GM21825 (cell line): ENCODE results near the gene MAP3K5.
"Not testable (repeated sequence)": the region's sequence is repeated elsewhere in the genome, so short reads cannot be mapped to it uniquely, and the experiment has no call there.

Experiments used
- ATAC-seq: cut with Tn5 transposase; IDR thresholded peaks from one replicate; pipeline ENCODE4 v1.9.1; 2021; ENCODE audit warnings: mild to moderate bottlenecking, moderate library complexity; ENCODE audit not compliant: unreplicated experiment

The MAP3K5 gene

DNA sequence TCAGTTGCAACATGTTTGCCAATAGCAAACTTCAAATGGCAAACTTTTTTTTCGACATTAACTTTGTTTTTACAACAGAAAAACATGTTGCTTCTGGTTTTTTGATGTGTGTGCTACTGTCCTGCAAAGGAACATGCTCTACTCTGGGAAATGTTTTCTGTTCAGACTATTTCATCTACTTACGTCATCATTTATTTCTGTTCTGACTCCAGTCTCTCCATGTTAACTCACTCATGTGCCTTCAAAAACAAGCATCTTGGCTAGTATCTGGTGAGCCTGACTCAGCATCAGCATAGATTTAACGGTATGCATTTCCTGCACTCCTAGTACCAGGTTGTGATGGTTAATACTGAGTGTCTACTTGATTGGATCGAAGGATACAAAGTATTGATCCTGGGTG is 206.0 kb downstream of the MAP3K5 start:
- no peak for ATAC-seq

DNA sequence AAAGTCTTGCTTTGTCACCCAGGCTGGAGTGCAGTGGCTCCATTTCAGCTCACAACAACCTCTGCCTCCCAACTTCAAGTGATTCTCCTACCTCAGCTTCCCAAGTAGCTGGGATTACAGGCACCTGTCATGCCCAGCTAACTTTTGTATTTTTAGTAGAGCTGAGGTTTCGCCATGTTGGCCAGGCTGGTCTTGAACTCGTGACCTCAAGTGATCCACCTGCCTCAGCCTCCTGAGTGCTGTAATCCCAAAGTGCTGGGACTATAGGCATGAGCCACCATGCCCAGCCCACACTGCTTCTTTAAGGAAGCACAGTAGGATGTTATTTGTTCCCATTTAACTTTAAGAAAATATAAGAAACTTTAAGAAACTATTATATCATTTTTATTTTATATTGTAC is 206.8 kb downstream of the MAP3K5 start:
- ATAC-seq = not testable (repeated sequence)

DNA sequence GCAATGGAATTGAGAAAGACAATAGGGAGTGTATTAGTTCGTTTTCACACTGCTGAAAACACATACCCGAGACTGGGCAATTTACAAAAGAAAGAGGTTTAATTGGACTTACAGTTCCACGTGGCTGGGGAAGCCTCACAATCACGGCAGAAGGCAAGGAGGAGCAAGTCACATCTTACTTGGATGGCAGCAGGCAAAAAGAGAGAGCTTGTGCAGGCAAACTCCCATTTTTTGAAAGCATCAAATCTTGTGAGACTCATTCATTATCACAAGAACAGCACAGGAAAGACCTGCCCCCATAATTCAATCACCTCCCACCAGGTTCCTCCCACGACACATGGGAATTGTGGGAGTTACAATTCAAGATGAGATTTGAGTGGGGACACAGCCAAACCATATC is 208.0 kb downstream of the MAP3K5 start:
- ATAC-seq = not testable (repeated sequence)

DNA sequence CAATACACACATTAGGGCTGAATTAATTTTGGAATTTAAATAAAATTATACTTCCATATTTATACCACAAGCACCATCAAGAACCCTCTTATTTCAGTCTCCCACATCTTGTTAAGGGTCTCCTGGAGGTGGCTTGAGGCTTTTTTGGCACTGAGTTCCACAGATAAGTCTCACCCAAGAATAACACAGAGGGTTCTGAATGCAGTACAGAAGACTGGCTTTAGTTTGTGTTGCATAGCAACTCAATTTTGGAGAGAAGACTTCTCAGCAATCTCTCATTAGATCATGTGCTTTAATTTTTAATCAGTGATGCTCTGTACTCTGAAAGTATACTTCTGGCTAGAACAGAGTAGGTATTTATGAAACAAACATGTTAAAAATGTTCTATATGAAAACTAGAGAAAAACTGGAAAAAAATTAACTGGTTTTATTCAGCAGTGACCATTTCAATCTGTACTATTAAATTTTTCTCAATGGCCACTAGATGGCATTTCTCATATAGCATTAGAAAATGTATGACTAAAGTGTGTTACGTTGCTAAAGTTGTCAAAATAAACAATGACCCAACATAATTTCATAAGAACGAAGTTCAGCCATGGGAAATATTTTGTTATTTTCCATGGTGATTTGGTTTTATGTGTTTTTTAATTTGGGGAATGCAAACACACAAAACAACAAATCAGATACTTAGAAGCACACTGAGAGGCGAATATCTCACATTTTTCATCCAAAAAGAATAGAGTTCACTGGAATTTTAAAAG is 209.4 kb downstream of the MAP3K5 start:
- ATAC-seq = no peak

DNA sequence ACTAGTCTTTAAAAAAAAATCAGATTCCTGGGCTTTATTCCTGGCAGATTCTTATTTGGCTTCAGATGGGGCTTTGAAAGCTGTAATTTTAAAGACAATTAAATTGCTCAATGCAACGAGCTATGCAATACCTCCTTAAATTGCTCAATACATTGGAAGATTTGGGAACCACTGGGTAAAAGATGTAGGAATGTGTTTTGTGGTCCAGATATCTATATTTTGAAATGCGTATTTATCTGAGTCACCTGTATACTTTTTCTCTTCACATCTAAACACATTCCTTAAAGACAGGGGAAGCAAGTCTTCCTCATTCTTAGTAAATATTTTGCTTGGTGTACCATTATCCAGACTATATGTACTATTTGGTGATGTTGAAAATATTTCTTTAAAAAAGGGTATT is 212.5 kb downstream of the MAP3K5 start:
- ATAC-seq = no peak

DNA sequence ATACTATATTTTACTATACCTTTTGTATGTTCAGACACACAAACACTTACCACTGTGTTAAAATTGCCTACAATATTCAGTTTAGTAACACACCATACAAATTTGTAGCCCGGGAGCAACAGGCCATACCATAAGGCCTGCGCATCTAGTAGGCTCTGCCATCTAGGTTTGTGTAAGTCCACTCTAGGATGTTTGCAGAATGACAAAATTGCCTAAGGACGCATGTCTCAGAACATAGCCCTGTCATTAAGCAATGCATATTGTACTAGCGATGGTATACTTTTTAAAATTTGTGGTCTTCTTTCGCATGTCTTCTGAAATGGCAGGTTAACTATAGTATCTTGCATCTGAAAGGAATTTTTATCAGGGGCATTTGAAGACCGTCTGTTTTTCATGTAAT is 215.5 kb downstream of the MAP3K5 start:
- ATAC-seq = no peak

DNA sequence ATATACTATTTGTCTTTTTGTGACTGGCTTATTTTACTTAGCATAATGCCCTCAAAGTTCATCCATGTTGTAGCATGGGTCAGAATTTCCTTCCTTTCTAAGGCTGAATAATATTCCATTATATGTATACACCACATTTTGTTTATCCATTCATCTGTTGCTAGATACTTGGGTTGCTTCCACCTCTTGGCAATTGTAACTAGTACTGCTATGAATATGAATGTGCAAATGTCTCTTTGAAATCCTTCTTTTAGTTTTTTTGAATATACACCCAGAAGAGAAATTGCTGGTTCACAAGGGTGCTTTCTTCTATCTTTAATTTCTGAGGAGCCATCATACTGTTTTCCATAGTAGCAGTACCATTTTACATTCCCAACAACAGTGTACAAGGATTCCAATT is 220.8 kb downstream of the MAP3K5 start:
- no peak for ATAC-seq

DNA sequence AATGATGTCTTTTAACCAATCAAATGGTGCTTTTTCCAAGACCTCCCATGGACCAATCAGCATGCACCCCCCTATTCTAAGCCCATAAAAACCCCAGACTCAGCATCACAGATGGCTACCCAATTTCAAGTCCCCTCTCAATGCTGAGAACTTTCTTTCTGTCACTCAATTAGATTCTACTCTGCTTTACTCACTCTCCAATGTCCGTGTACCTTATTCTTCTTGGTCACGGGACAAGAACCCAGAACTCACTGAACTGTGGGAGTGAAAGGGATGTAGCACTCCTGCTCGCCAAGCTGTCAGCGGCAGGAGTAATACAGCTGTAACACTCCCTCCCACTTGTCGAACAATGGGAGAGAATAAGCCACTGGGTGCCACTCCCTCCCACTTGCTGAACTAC is 221.2 kb downstream of the MAP3K5 start:
- ATAC-seq = no peak

DNA sequence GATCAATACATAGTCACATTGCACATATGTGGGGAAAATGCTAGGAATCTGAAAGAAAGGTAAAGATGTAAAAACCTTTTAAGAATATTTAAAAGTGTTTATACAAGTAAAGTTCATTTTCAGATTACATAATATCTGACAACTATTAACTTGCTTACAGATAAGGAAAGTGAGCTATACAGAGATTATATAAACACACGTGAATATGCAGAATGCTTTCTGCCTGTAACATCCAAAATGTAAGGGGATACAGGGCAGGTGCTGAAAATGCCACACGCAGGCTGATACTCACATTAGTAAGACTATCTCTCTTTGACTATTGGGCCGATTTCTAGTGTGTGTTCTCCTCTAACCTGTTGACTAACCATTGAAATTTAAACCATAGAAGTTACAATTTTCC is 224.1 kb downstream of the MAP3K5 start:
- no peak for ATAC-seq

DNA sequence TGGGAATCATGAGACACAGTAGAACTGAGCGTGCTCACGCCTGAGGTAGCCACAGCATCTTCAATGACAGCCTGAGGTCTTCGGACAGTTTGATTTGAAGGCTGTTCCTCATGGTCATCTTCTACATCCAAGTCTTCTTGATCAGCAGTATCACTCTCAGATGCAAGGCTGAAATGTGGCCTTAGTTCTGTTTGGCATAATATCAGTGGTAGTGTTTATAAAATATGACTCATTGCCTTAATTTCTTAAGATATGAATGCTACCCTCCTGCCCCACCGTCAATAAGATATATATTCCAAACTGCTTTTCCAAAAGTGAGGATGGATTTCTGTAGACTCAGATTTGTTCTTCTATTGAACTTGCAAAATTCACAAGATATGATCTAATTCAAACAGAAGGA is 224.6 kb downstream of the MAP3K5 start:
- ATAC-seq = no peak

DNA sequence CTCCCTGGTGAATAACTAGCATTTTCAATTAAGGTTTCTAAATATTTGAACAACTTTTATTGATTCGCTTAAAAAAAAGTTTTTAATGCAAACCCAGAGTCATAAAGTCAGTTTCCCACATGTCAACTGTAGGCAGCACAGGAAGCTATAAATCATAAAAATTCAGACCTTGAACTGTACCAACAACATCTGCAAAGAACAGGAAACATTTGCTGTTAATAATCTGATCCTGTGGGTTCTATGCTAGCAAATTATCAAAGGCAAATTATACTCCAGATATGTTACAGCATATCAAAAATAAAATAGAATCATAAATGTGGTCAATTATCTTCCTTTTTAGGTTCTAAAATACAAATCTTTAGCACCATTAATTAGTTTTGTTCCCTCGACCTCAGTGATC is 225.4 kb downstream of the MAP3K5 start:
- ATAC-seq = no peak

DNA sequence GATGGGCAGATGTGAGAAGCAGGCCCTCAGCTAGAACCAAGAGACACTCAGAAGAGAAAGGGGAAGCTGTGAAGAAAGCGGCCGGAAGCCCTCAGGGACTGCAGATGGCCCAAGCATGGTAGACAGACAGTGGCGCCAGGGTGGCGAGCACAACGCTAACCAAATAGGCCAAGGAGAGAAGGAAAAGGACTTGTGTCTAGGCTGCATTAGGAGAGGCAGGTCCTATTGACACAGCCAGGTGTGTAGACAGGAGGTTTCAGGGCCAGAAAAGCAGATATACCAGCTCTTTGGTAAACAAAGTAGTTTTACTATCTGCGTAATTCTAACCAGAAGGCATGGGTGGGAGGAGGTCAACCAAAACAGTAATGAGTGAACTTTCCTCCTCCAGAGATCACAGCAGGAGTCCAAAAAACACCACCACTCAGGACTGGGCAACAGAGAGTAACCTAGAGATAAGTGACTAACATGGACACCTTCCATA is 226.2 kb downstream of the MAP3K5 start:
- ATAC-seq = no peak

DNA sequence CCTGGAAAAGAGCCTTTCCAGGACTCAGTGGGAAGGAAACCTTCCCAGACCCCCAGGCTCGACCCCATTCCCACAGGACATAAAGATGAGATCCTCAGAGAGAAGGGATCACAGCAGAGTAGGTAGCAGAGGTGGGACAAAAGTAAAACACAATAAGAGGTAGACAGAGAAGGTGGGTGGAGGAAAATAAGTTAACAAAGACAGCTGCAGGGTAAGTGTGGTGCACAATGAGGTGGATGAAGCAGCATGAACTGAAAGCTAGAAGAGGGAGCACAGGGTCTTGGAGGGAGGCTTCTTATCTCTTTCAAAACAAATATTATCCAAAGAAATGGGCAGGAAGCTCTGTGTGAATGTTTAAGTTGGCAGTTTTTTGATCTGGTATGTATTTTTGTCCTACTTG is 228.1 kb downstream of the MAP3K5 start:
- no peak for ATAC-seq

DNA sequence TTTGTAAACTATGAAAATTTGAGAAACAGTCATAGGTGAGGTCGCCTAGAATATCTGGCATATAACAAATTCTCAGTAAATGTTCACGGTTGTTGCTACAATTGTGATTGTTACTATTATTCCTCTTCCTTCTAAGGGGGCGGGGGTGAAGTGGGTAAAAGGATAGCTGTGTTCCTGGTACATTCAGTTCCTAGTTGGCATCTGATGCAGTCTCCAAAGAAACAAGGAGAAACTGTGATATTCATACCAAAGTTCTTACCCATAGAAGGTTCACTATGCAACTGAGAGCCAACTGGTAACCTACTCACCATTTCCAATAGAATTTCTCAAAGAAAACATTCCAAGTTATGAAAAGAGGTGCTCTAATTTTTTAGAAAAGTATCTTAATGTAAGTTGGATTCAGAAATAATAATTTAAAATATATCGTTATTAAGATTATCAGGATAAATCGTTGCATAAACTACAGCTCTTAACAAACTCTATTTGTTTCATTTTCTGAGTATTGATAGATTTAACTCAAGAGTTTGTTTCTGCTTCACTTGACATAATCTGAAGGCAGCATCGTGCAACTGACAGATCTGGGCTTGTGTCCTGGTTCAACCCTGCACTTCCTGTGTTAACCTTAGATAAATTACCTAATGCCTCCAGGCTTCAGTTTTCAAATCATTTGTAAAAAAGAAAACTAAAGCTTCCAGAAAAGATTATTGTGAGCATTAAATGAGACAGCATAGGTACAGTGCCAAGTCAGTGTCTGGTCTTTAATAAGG is 228.7 kb downstream of the MAP3K5 start:
- ATAC-seq = no peak

DNA sequence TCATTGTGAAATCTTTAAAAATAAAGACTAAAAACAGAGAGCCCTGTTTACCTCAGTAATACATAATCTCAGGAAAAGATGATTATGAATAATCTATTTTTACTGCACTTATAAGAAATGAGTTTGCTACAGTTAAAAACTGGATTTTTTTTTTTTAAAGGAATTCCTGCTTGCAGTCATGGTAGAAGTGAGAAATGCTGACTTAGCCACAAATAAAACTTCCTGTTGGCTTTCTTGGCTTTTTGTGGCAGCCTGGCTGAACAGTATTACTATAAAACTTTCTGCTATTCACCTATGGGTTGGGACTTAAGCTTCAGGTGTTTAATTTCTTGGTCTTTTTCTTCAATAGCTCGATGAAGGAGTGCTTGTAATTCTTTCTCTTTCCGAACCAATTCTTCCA is 230.1 kb downstream of the MAP3K5 start:
- no peak for ATAC-seq

DNA sequence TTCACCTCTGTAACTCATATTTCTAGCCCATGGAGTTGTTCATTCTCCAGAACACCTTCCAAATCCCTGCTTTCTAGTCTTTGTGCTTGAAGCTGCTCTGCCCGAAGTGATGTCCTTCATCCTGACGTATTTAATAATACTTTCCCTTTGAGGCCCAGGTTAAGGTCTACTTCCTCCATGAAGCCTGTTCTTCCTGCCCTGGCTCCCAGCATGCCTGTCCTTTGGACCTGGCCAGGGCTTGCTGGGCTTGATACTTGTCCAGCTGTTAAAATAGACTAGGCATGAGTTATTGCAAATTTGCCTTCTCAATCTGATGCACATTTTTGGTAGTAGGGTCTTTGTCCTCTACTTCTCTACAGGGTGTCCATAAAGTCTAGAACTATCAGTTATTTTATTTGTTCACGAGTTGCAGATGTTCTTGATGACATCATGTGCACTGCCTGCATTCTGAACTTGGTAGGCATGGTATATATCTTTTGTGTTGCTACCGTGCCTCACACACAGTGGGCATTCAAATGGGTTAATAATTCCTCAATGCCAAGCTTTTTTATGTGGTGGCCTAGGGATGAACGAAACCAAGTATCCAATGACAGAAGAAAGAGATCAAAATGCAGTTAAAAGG is 239.0 kb downstream of the MAP3K5 start:
- ATAC-seq = no peak

DNA sequence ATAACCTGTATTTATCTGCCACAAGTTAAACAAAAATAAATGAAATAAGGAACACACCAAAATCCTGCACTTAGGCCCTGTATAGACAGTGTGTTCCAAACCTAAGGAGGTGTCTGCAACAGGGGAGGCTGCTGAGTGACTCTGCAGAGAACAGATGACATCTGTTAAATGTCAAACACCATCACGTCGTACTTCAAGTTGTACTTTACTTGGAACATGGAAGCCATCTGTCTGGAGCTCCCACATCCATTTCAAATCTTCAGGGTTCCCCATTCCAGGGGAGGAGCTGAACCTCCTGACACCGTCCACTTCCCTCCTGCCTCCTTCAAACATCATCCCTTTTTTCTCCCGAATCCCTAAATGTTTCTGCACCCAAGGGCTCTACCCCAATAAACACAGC is 240.2 kb downstream of the MAP3K5 start:
- no peak for ATAC-seq

DNA sequence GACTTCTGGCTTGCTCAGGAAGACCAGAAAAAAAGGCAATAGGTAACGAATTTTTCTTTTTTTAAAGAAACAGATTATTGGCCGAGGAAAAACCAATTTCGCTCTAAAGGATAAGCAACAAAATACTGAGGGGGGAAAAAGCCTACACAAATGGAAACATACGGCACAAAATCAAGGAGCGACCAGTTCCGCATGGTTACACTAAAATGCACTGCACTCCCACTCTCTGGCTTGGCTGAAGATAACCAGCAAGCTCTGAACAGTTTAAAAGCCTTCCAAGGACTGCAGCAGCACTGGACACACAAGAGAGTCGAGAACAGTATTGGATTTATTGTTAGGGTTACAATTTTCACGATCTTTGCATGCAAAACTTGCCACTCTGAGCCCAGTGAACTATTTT is 241.2 kb downstream of the MAP3K5 start:
- no peak for ATAC-seq

DNA sequence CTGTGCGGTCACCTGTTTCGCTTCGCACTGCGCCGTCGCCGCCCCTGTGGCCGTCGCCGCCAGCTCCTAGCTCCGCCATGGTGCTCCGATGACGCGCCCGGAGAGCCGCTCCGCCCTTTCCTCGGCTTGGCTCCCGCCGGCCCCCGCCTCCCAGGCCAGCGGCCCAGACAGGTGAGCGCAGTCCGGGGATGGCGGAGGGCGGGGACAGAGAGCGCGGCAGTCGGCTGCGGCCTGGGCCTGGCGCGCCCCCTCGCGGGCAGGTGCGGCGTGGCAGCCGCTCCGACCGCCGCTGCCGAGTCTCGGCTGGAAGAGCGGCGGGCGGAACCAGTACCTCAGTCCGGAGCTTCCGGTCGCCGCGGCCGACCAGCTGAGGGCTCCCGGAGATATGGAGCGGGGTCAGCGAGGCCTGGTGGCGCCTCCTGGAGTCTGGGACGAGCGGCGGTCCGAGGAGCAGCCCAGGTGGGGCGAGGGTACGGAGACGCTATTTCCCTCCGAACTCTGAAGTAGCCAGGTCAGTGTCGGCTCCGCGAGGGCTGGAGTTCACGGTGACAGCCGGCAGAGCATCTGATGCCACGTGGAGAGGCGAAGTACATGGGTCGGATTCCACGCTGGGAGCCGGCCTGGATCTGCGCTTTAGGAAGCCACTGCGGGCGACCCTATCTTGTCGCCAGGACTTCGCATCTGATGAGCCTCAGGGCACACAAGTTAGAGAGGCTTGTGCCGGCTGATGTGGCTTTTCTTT is 241.8 kb downstream of the MAP3K5 start, which contains the start of gene MAP7:
TSS of gene MAP7 (minus strand) at position 93 of the 742 bp plus-strand sequence. CDS start at position 79, 14 bp downstream.
- peak; percentile 81 for ATAC-seq

DNA sequence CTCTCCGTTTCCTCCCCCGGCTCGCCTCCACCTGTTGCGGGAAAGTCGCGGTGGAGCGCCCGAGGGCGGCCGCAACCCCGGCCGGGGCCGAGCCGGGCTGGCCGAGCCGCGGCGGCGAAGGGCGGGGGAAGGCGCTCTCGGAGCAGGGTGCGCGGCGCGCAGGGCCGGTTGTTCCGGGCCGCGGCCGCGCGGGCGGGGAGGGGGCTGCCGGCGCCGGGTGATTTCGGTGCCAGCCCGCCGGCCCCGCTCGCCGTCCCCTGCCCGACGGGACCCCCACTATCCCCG is 242.3 kb downstream of the MAP3K5 start:
- ATAC-seq = peak; percentile 49

DNA sequence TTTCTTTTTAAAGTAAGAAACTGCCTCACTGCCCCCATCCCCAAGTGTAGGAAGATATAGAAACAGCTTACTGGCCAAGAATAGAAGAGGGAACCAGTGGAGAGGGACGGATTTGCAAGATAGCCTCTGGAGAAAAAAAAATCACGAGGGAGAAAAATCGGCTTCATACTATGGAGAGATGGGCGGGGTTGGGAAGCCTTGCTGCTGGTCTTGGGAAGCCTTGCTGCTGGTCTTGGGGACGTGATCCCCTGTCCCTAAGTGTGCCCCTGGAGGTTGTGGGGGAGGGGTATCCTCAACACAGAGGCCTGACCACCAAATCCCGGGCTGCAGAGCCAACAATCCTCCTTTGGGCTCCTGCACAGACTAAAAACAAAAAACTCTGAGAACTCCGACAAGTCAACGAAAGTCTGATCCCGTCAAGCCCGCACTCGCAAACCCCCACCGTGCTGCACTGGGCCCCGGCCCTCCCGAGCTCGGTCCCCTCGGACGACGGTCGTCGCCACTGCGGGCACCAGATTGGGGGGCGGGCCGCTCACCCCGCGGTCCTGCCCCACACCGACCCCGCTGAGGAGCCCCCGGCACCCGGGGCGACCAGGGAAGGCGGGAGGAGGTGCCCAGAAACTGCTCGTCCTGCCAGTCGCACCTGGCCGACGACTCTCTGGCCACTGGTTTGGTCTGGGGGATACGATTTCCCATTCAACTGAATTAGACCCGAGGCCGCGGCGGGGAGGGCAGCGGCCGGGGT is 242.8 kb downstream of the MAP3K5 start:
- no peak for ATAC-seq
